AG04449 (cell line): Measurements from ENCODE around the gene NRG3.
"Not testable (repeated sequence)": the region's sequence is repeated elsewhere in the genome, so short reads cannot be mapped to it uniquely, and the experiment has no call there.

Experiments used
- CTCF ChIA-PET: fragments of 350-600 bp; formaldehyde crosslinking; extraction: SDS; loops from one replicate; lab custom pipeline; 2021; ENCODE audit warnings: antibody characterized with exemption; lab: Yijun Ruan, JAX
- POLR2A ChIA-PET: fragments of 400-600, 350-600 bp; formaldehyde crosslinking; extraction: SDS; loops from one replicate; lab custom pipeline; 2020; ENCODE audit warnings: antibody characterized with exemption, inconsistent platforms; lab: Yijun Ruan, JAX
- DNase-seq: peaks from one replicate; pipeline ENCODE4 v3.0.0-alpha.2; 2010; ENCODE audit warnings: low read depth, low spot score
- H3K4me3 ChIP-seq: 2 replicates; pipeline ENCODE4 v1.5.1; 2011; ENCODE audit warnings: low read depth, mild to moderate bottlenecking, control low read depth, low read length
- CTCF ChIP-seq: IDR thresholded peaks from one replicate; pipeline ENCODE4 v1.5.1; 2011; ENCODE audit warnings: mild to moderate bottlenecking, moderate library complexity, low read length, control low read depth, inconsistent platforms; ENCODE audit not compliant: insufficient read depth; ENCODE audit errors: missing control alignments

NRG3 gene

GRCh38 chr10:82319074-82319473, 444.1 kb downstream of the NRG3 start:
- POLR2A ChIA-PET: no interaction called here
- CTCF ChIA-PET: no interaction called here
- H3K4me3 ChIP-seq: no peak overlapping the region
- TF ChIP-seq CTCF: no peak
- no peak for DNase-seq

GRCh38 chr10:82319562-82319961, 444.6 kb downstream of the NRG3 start:
- ChIA-PET CTCF (no interaction called here), POLR2A (no interaction called here)
- no peak for DNase-seq
- TF ChIP-seq CTCF: no peak
- H3K4me3 ChIP-seq: no peak overlapping the region

- TF ChIP-seq CTCF: no peak
- DNase-seq: no peak
- ChIA-PET CTCF (no interaction called here), POLR2A (no interaction called here)
- H3K4me3 ChIP-seq: no peak overlapping the region
Observed at GRCh38 chr10:82321724-82322123, 446.7 kb downstream of the NRG3 start.

GRCh38 chr10:82331716-82332115, 456.7 kb downstream of the NRG3 start:
- no peak overlapping the region for H3K4me3 ChIP-seq
- ChIA-PET CTCF (no interaction called here), POLR2A (no interaction called here)
- no peak for TF ChIP-seq CTCF
- DNase-seq: no peak

- TF ChIP-seq CTCF: no peak
- CTCF ChIA-PET: no interaction called here
- POLR2A ChIA-PET: no interaction called here
- DNase-seq: no peak
- H3K4me3 ChIP-seq: no peak overlapping the region
Observed at GRCh38 chr10:82335831-82336230, 460.8 kb downstream of the NRG3 start.

- no peak overlapping the region for H3K4me3 ChIP-seq
- no peak for DNase-seq
- POLR2A ChIA-PET: no interaction called here
- no peak for TF ChIP-seq CTCF
- CTCF ChIA-PET: no interaction called here
Observed at GRCh38 chr10:82340166-82340565, 465.2 kb downstream of the NRG3 start.

GRCh38 chr10:82349590-82349989, 474.6 kb downstream of the NRG3 start:
- DNase-seq, H3K4me3 ChIP-seq, CTCF ChIA-PET, POLR2A ChIA-PET: not testable (repeated sequence)
